OCI-M1 (cell line): ENCODE data around the gene TMEM52.
A peak's percentile ranks its signal among the peaks of the same experiment; 100 is the strongest.

Experiments used
- DNase-seq: peaks from one replicate; lab custom pipeline; 2025; lab: John Stamatoyannopoulos, UW

The TMEM52 gene

DNA sequence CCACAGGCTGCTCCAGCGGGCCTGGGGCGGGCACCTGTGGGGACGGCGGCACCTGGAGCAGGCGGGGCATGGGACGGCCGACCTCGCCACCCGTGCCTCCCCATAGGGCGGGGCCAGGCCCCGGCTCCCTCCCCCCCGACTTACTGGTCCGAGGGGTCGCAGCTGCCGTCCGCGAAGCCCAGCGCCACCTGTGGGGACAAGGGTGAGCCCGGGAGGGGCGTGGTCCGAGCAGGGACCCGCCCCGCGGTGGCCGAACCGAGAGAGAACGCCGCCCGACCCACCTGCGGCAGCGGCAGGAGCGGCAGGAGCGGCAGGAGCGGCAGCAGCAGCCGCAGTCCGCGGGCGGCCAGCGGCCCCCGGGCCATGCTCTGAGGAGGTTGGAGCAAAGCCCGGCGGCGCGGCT lies at the start of gene TMEM52:
Gene TMEM52, minus strand, starts transcription at position 379 of the 403 bp plus-strand sequence. Its CDS starts 14 bp downstream, at position 365.
- no peak for DNase-seq

DNA sequence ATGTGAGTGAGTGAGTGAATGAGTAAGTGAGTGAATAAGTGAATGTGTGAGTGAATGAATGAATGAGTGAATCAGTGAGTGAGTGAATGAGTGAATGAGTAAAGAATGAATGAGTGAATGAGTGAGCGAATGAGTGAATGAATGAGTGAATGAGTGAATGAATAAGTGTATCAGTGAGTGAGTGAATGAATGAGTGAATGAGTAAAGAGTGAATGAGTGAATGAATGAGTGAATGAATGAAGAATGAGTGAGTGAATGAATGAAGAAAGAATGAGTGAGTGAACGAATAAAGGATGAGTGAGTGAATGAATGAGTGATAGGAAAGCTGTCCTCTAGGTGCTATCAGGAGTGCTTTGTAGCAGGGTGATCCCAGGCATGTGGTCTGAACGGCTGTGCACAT lies 48.8 kb upstream of the TMEM52 start:
- no peak for DNase-seq

GRCh38 chr1:1967151-1967550 lies 48.1 kb upstream of the TMEM52 start:
- DNase-seq = no peak

DNA sequence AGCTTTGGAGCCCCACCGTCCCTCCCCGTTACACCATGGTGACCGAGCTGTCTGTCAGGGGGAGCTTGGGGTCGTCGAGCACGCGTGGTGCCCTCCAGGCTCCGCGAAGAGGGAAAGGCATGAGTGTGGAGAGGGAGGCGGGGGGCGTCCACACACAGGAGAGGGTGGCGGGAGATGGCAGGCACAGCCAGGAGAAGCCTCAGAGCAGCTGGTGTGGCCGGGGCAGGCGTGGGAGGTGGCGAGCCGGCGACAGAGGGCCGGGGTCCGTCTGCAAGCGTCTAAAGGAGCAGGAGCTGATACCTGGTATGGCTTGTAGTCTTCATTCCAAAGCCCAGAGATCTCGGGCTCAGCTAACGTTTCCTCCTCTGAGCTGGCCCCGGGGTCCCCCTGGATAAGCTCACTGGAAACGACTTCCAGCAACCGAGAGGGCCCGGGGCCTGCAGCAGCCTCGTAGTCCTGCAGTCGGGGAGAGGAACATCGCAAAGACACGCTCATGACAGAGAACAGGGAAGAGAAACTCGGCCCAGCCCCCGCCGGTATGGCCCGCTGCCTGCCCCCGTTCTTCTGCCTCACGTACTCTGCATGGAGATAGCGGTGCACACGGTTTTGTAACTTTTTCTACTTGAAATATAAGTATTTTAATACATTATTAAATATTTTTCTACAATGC lies 47.1 kb upstream of the TMEM52 start:
- DNase-seq = no peak

GRCh38 chr1:1965546-1965945 lies 46.5 kb upstream of the TMEM52 start:
- DNase-seq = no peak

GRCh38 chr1:1964811-1965210 lies 45.7 kb upstream of the TMEM52 start:
- DNase-seq = no peak

DNA sequence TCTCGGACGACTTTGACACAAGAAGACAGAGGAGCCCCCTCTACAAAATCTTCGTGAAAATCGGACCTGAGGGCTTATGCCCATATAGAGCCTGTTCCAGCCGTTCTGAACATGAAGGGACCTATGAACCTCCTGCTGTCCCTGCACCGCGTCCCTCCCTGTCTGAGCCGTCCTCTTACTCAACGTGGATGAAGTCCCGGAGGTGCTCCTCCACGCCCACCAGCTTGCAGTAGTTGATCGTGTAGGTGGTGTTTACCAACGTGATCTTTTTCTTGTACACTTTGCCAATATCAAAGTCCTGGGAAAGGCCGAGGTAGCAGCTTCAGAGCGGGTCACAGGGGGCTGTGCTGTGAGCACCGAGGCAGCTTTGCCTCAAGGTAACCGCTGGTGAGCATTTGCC lies 44.5 kb upstream of the TMEM52 start:
- DNase-seq = no peak

- DNase-seq = no peak
Observed at GRCh38 chr1:1962752-1963151, 43.7 kb upstream of the TMEM52 start.

- DNase-seq = no peak
Observed at GRCh38 chr1:1960480-1961196, 41.6 kb upstream of the TMEM52 start.

- DNase-seq = peak; percentile 85
Observed at GRCh38 chr1:1959840-1960479, 40.9 kb upstream of the TMEM52 start.

GRCh38 chr1:1959459-1959839 lies 40.4 kb upstream of the TMEM52 start:
- DNase-seq = no peak

DNA sequence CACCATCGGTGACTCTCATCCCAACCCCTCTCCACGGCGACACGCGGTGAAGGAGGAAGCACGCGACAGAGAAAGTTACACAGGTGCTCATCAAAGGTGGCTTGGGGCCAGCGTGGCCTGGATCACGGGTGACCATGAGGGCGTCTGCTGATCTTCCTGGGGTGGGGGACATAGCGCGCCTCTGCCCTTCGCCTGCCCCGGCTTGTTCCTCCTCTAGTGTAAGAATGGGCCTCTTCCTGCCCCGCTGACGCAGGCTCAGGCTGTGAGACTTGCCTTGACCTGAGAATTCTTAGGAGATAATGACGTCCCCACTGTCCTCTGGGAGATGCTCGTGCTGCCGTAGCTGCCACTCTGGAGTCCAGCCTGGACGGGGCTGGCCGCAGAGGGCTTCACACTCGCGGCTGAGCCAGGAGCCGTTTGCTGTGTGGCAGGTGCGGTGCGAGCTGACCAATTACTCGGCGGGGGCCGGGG lies 39.0 kb upstream of the TMEM52 start:
- no peak for DNase-seq

DNA sequence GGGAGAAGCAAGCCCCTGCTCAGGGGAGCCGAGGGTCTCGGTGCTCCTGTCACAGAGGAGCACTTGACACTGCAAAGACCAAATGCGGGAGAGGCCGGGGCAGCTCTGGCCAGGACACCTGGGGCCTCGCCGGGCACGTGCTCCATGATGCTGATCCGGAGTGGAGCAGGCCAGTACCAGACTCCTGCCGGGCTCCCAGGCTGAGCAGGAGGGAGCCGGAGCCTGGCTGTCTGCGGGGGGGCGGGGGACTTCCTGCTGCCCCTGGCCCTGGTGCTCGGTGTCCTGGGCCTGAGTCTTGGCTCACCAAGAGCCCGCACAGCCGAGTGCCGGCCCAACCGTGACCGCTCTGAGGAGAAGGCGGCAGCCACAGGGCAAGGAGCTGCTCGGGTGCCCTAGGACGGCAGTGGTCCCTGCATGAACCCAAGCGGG lies 38.5 kb upstream of the TMEM52 start:
- DNase-seq = no peak

- DNase-seq = no peak
Observed at GRCh38 chr1:1956586-1957532, 37.8 kb upstream of the TMEM52 start.

GRCh38 chr1:1956101-1956500 lies 37.0 kb upstream of the TMEM52 start:
- no peak for DNase-seq

DNA sequence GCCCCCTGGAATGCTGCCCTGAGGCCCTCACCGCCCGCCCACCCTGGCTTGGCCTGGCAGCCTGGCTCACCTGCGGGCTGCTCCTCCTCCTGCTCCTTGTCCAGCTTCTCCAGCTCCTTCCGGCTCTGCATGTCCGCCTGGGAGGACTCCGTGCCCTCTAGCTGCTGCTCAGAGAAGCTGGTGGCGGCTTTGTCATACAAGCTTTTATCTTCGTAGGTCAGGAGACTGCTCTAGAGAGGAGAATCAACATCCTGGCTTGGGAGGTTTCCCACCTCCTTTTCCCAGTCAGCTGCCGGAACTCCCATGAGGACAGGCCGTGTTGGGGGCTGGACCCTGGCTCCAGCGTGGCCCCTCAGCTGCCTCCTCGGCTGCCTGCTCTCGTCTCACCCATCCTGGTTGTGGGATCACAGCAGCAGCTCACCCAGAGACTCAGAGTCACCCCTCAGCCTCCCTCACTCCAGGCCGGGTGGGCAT lies 36.6 kb upstream of the TMEM52 start:
- no peak for DNase-seq

GRCh38 chr1:1954831-1955441 lies 35.9 kb upstream of the TMEM52 start:
- no peak for DNase-seq

- no peak for DNase-seq
Observed at GRCh38 chr1:1954015-1954414, 34.9 kb upstream of the TMEM52 start.

DNA sequence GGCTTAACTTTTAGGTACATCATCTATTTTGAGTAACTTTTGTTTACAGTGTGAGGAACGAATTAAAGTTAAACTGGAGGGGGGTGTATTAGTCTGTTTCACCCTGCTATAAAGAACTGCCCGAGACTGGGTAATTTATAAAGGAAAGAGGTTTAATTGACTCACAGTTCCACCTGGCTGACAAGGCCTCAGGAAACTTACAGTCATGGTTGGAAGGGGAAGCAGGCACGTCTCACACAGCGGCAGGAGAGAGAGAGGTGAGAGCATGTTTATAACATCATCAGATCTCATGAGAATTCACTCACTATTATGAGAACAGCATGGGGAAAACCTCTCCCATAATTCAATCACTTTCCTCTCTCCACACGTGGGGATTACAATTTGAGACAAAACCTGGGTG lies 31.9 kb upstream of the TMEM52 start:
- no peak for DNase-seq

DNA sequence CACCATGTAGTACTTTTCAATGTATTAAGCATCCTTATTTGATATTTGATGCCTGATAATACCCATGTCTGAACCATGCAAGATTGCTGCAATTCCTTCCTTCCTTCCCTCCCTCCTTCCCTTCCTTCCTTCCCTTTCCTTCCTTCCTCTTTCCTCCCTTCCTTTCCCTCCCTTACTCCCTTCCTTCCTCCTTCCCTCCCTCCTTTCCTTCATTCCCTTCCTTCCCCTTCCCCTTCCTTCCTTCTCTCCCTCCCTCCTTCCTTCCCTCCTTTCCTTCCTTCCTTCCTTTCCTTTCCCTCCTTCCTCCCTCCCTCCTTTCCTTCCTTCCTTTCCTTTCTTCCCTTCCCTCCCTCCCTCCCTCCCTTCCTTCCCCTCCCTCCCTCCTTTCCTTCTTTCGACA lies 29.7 kb upstream of the TMEM52 start:
- DNase-seq = no peak

GRCh38 chr1:1947493-1947892 lies 28.4 kb upstream of the TMEM52 start:
- no peak for DNase-seq
